Thyroid gland (tissue), 4 donors: ENCODE data around the gene GADL1.

ENCODE experiments used
- POLR2A ChIP-seq, 2 donors: fragments of 450-650 bp; IDR thresholded peaks; one replicate each; pipeline ENCODE4 v1.6.1; 2017; ENCODE audit warnings: antibody characterized with exemption in 2 of 2, mild to moderate bottlenecking in 2 of 2, moderate library complexity in 1 of 2
- TF ChIP-seq, protein P1 (sequence below), 6 experiments: fragments of 200-600 bp in 3 of 6; fragments of 450-650 bp in 3 of 6; sonication (generic) in 3 of 6; IDR thresholded peaks; one replicate each; pipeline ENCODE4 v1.5.1; 2016 to 2019; ENCODE audit warnings: antibody characterized with exemption in 6 of 6, mild to moderate bottlenecking in 2 of 6, inconsistent platforms in 1 of 6, moderate library complexity in 1 of 6

DNA sequence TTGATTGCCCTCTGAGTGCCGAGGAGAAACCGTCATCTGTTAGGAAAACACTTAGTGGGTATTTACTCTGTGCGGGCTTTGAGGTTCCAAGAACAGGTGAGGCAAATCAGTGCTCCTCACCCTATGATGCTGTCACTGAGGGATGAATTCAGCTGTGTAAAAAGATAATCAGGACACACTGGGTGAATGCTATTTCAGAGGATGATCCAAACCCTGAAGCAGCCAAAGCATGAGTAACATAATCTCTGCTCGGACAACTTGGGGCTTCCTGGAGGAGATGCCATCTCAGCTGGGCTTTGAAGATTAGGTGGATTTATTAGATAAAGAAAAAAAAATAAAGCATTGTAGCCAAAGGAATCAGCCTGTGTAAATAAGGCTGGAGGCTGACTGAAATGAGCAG, 10.5 kb upstream of the GADL1 start:
- TF ChIP-seq, protein P1, sequence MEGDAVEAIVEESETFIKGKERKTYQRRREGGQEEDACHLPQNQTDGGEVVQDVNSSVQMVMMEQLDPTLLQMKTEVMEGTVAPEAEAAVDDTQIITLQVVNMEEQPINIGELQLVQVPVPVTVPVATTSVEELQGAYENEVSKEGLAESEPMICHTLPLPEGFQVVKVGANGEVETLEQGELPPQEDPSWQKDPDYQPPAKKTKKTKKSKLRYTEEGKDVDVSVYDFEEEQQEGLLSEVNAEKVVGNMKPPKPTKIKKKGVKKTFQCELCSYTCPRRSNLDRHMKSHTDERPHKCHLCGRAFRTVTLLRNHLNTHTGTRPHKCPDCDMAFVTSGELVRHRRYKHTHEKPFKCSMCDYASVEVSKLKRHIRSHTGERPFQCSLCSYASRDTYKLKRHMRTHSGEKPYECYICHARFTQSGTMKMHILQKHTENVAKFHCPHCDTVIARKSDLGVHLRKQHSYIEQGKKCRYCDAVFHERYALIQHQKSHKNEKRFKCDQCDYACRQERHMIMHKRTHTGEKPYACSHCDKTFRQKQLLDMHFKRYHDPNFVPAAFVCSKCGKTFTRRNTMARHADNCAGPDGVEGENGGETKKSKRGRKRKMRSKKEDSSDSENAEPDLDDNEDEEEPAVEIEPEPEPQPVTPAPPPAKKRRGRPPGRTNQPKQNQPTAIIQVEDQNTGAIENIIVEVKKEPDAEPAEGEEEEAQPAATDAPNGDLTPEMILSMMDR (IDR thresholded peaks at IDR 0.05), result no peak
- TF ChIP-seq POLR2A (IDR thresholded peaks at IDR 0.05), result no peak
